Measurements from ENCODE around the gene MPRIP.

MPRIP gene

GRCh38 chr17:17106756-17107155, 64.5 kb downstream of the MPRIP start:
- no peak for DNase-seq (ENCODE audit: extremely low read depth in 1 of 2, low read depth in 1 of 2)

GRCh38 chr17:17107281-17107680, 65.0 kb downstream of the MPRIP start:
- no peak for DNase-seq (ENCODE audit: extremely low read depth in 1 of 2, low read depth in 1 of 2)

DNA sequence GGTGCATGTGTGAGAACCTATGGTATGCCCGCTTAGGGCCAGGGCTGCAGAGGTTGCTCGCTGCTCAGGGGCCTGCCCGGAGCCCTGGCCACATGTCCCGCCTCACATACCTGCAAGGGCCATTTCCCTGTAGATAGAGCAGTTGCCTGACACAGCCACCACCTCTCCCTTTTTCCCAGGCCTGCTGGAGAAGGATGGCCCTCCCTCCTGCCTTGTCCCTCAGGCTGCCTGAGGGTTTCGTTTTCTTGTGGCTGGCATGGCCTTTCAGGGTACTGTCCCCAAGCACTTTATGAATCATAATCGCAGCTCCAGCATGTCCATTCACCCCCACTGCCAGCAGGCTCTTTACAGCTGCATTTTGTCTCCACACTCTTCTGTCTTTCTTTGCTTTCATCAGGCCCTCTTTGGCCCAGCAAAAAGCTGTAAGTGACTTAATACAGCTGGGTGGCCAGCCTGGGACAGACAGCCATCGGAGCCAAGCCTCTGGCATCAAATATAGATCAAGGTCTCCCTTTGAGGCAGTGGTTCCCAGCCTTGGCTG, 65.7 kb downstream of the MPRIP start:
- DNase-seq (ENCODE audit: extremely low read depth in 1 of 2, low read depth in 1 of 2) = no peak

GRCh38 chr17:17108451-17109049, 66.3 kb downstream of the MPRIP start:
- DNase-seq (ENCODE audit: extremely low read depth in 1 of 2, low read depth in 1 of 2) = no peak

- DNase-seq (ENCODE audit: extremely low read depth in 1 of 2, low read depth in 1 of 2) = no peak
These were observed 67.0 kb downstream of the MPRIP start for GRCh38 chr17:17109256-17109655.

- DNase-seq (ENCODE audit: extremely low read depth in 1 of 2, low read depth in 1 of 2) = no peak
These were observed 67.7 kb downstream of the MPRIP start for GRCh38 chr17:17109907-17110306.

- DNase-seq (ENCODE audit: extremely low read depth in 1 of 2, low read depth in 1 of 2) = no peak
These were observed 68.3 kb downstream of the MPRIP start for GRCh38 chr17:17110520-17110919.

DNA sequence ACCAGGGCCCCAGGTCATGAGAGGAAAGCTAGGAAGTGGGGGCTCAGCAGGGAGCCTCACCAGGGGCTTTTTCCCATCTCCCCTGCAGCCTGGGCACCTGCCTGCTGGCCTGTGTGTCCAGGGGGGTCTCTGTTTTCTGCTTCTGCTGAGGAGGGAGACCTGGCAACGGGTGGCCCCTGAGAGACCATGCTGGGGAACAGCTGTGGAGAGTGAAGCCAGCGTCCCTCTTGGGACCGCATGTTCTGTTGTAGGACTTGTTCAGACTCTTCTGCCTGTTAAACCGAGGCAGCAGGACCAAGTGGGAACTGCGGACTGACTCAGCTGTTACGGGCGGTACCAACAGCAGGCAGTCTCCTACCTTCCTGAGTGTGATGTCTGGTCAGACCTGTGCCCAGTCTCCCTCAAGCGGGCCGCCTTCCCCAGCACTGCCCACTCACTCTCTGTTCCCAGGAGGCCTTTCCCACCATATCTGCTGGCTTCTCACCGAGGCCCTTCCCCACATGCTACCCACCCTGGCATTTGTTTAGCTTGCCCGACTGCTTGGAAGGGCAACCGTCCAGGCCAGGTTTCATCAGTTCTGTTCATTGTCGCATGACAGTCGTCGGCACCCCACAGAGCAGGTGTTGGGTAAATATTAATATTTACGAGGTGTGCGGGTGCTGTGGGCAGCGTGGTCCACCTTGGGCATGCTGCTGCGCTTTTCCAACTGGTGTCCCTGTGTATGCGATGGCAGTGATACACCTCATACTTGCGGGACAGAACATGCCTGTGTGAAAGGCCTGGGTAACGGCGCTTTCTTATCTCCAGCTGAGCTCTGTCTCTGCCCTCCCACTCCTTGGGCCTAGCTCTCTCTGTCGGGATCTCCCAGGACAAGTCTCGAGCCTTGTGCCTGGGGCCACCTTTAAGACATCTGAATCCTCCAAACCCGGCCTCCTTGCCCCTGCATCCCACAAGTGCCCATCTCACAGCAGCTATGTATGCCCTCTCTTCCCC, 69.4 kb downstream of the MPRIP start:
- DNase-seq (ENCODE audit: extremely low read depth in 1 of 2, low read depth in 1 of 2) = no peak

GRCh38 chr17:17112628-17113200, 70.5 kb downstream of the MPRIP start:
- DNase-seq (ENCODE audit: extremely low read depth in 1 of 2, low read depth in 1 of 2) = no peak

- DNase-seq (ENCODE audit: extremely low read depth in 1 of 2, low read depth in 1 of 2) = no peak
These were observed 72.5 kb downstream of the MPRIP start for GRCh38 chr17:17114592-17115225.

DNA sequence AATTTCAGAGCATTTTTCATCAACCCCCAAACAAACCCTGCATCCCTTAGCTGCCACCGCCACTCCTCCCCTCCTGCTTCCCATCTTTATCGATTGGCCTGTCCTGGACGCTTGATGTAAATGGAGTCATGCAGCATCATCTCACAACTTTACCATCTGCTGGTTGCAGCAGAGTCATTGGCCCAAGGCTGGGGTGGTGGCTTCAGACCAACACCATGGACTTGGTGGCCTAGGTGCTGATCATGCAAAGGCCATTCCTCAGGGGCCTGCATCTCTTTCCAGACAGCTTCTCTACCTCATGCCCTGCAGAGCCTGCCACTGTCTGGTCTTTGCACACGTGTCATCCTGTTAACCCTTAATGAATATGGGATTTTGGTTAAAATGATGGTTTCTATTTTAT, 73.4 kb downstream of the MPRIP start:
- DNase-seq (ENCODE audit: extremely low read depth in 1 of 2, low read depth in 1 of 2) = no peak

- DNase-seq (ENCODE audit: extremely low read depth in 1 of 2, low read depth in 1 of 2) = no peak
These were observed 74.1 kb downstream of the MPRIP start for GRCh38 chr17:17116406-17116805.

- DNase-seq (ENCODE audit: extremely low read depth in 1 of 2, low read depth in 1 of 2) = no peak
These were observed 75.7 kb downstream of the MPRIP start for GRCh38 chr17:17117923-17118322.

GRCh38 chr17:17118399-17118798, 76.1 kb downstream of the MPRIP start:
- no peak for DNase-seq (ENCODE audit: extremely low read depth in 1 of 2, low read depth in 1 of 2)

- DNase-seq (ENCODE audit: extremely low read depth in 1 of 2, low read depth in 1 of 2) = no peak
These were observed 76.8 kb downstream of the MPRIP start for GRCh38 chr17:17119106-17119505.

GRCh38 chr17:17119533-17119932, 77.3 kb downstream of the MPRIP start:
- DNase-seq (ENCODE audit: extremely low read depth in 1 of 2, low read depth in 1 of 2) = peak in 1 of 2 donors; percentile 22

DNA sequence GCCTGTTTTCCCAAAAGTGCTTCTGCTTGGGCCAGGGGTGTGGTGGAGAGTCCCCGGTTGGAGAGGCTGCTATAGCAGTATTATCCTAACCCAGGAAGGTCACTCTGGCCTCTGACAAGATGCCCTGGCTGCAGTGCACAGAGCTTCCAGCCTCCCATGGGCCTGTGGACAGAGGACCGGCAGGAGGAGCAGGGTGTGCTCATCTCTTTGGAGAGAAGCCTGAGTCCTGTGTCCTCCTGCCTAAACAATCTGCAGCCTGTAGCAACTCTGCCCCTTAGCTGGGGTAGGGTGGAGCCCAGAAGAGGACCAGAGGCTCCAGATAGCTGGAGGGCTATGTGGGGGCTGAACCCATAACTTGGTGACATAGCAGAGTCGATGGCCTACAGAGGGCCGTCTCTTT, 78.0 kb downstream of the MPRIP start:
- DNase-seq (ENCODE audit: extremely low read depth in 1 of 2, low read depth in 1 of 2) = no peak

GRCh38 chr17:17120701-17121100, 78.4 kb downstream of the MPRIP start:
- DNase-seq (ENCODE audit: extremely low read depth in 1 of 2, low read depth in 1 of 2) = no peak

- DNase-seq (ENCODE audit: extremely low read depth in 1 of 2, low read depth in 1 of 2) = no peak
These were observed 78.9 kb downstream of the MPRIP start for GRCh38 chr17:17121162-17121561.

GRCh38 chr17:17122781-17123483, 80.7 kb downstream of the MPRIP start:
- no peak for DNase-seq (ENCODE audit: extremely low read depth in 1 of 2, low read depth in 1 of 2)

Data from activated CD8-positive, alpha-beta memory T cell treated with anti-CD3 and anti-CD28 coated beads for 1 hour (primary cell).